HFF-Myc (cell line): ENCODE data around the gene MAPK1.

Source experiments
- DNase-seq: peaks from one replicate; pipeline ENCODE4 v3.0.0-alpha.2; 2011; ENCODE audit warnings: low read depth; ENCODE audit errors: extremely low read depth
- H3K4me3 ChIP-seq: replicated peaks from 2 replicates; pipeline ENCODE4 v1.5.1; 2011; ENCODE audit warnings: low read depth, mild to moderate bottlenecking, control low read depth, low read length
- CTCF ChIP-seq: IDR thresholded peaks from 2 replicates; pipeline ENCODE4 v1.5.1; 2012; ENCODE audit warnings: mild to moderate bottlenecking, low read depth, low read length, control low read depth; ENCODE audit errors: missing control alignments

Gene MAPK1

GRCh38 chr22:21766691-21767462, 100.6 kb downstream of the MAPK1 start:
- DNase-seq: no peak
- no peak overlapping the region for H3K4me3 ChIP-seq
- TF ChIP-seq CTCF: no peak

GRCh38 chr22:21765909-21766529, 101.4 kb downstream of the MAPK1 start:
- DNase-seq: no peak
- no peak for TF ChIP-seq CTCF
- H3K4me3 ChIP-seq: no peak overlapping the region

GRCh38 chr22:21764038-21764804, 103.2 kb downstream of the MAPK1 start:
- no peak for DNase-seq
- no peak for TF ChIP-seq CTCF
- no peak overlapping the region for H3K4me3 ChIP-seq

GRCh38 chr22:21762712-21763581, 104.5 kb downstream of the MAPK1 start:
- H3K4me3 ChIP-seq: no peak overlapping the region
- DNase-seq: no peak
- TF ChIP-seq CTCF: no peak

- no peak for DNase-seq
- TF ChIP-seq CTCF: no peak
- no peak overlapping the region for H3K4me3 ChIP-seq
Measured at GRCh38 chr22:21761994-21762680, 105.3 kb downstream of the MAPK1 start.

GRCh38 chr22:21761086-21761485, 106.4 kb downstream of the MAPK1 start:
- TF ChIP-seq CTCF: no peak
- H3K4me3 ChIP-seq: no peak overlapping the region
- no peak for DNase-seq
